Effector CD8-positive, alpha-beta T cell (primary cell): ENCODE measurements around the gene SAA4.
"Not testable (repeated sequence)": the region's sequence is repeated elsewhere in the genome, so short reads cannot be mapped to it uniquely, and the experiment has no call there.

Experiments
- DNase-seq: peaks from one replicate; lab custom pipeline; 2025; lab: John Stamatoyannopoulos, UW

The SAA4 gene

GRCh38 chr11:18246379-18247190 is 10.0 kb upstream of the SAA4 start:
- not testable (repeated sequence) for DNase-seq

- no peak for DNase-seq
Observed at GRCh38 chr11:18245396-18245795, 8.8 kb upstream of the SAA4 start.

- DNase-seq = no peak
Observed at GRCh38 chr11:18243783-18244362, 7.3 kb upstream of the SAA4 start.

- no peak for DNase-seq
Observed at GRCh38 chr11:18239655-18240054, 3.1 kb upstream of the SAA4 start.

GRCh38 chr11:18235394-18236334 is 938 bp downstream of the SAA4 start:
- DNase-seq = no peak

- DNase-seq = no peak
Observed at GRCh38 chr11:18233912-18234311, 2.7 kb downstream of the SAA4 start.

GRCh38 chr11:18230859-18231258 is 5.7 kb downstream of the SAA4 start:
- no peak for DNase-seq

GRCh38 chr11:18229501-18229900 is 7.1 kb downstream of the SAA4 start:
- DNase-seq = no peak

- DNase-seq = no peak
Observed at GRCh38 chr11:18225913-18226312, 10.7 kb downstream of the SAA4 start.

- no peak for DNase-seq
Observed at GRCh38 chr11:18223591-18224387, 12.8 kb downstream of the SAA4 start.

GRCh38 chr11:18222814-18223421 is 13.7 kb downstream of the SAA4 start:
- DNase-seq = no peak

- no peak for DNase-seq
Observed at GRCh38 chr11:18221274-18221876, 15.2 kb downstream of the SAA4 start.

- DNase-seq = no peak
Observed at GRCh38 chr11:18209058-18209457, 27.5 kb downstream of the SAA4 start.

- DNase-seq = no peak
Observed at GRCh38 chr11:18204771-18205170, 31.8 kb downstream of the SAA4 start.

- no peak for DNase-seq
Observed at GRCh38 chr11:18204220-18204619, 32.4 kb downstream of the SAA4 start.

- DNase-seq = no peak
Observed at GRCh38 chr11:18203723-18204122, 32.9 kb downstream of the SAA4 start.

GRCh38 chr11:18197738-18198137 is 38.9 kb downstream of the SAA4 start:
- DNase-seq = not testable (repeated sequence)

- no peak for DNase-seq
Observed at GRCh38 chr11:18196532-18196931, 40.1 kb downstream of the SAA4 start.

GRCh38 chr11:18193010-18193409 is 43.6 kb downstream of the SAA4 start:
- DNase-seq = no peak

GRCh38 chr11:18191376-18191775 is 45.2 kb downstream of the SAA4 start:
- DNase-seq = no peak
